A673 (cell line): ENCODE results near the gene CALCR.

Experiments used
- CTCF ChIP-seq: fragments of 300-800, 200-600 bp; sonication (generic); conservative IDR thresholded peaks from 2 replicates; pipeline ENCODE4 v1.5.1; 2017; ENCODE audit warnings: low read depth, mild to moderate bottlenecking, antibody characterized with exemption, low read length, moderate library complexity, mixed read lengths
- EZH2 ChIP-seq: fragments of 200-600 bp; sonication (generic); IDR thresholded peaks from 2 replicates; pipeline ENCODE4 v1.6.1; 2017; ENCODE audit warnings: borderline replicate concordance, low read depth, mild to moderate bottlenecking, mixed read lengths, antibody characterized with exemption, low read length; ENCODE audit not compliant: poor library complexity, severe bottlenecking

DNA sequence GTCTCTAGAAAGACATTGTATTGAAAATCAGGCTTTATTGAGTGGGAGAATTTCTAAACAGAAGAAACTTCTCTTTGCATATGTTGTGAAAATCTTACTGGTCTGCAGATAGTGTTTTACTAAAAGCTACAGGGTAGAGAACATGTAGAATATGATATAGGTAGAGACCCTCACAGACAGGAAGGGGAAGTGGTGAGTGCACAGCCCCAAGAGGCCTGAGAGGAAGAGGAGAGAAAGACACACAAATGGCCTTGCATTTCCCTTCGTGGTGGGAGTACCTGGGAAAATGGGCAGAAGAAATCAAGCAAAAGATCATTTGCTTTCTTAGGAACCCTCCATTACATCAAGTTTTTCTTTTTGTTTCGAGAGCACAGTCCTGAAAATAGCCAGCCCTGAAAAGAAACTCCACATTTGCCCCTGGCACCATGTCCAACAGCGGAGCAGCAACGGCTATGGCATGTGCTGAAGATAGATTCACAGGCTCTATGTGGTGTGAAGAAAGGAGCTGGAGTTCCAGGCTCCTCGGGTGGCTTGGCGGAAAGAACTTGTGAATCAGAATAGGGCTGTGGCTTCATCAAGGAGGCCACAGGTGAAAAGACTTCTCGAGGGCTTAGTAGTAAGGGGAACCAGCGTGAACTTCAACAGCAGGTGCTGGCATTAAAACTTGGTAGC is 143.5 kb downstream of the CALCR start:
- no peak for TF ChIP-seq CTCF
- no peak for TF ChIP-seq EZH2
